Neural progenitor cell (in vitro differentiated cells): ENCODE results near the gene RBM47. TPM values are rescaled to one million over a fixed set of nuclear protein-coding genes. Genes with fewer than 3 reads are reported as not detected.

Experiments
- DNase-seq: peaks from one replicate; pipeline ENCODE4 v3.0.0-alpha.2; 2016; ENCODE audit warnings: low spot score
- H2AFZ ChIP-seq: fragments of 200-600 bp; sonication (generic); replicated peaks from 2 replicates; pipeline ENCODE4 v1.6.1; 2016; ENCODE audit warnings: antibody characterized with exemption
- H3F3A ChIP-seq: fragments of 200-600 bp; sonication (generic); 2 replicates; pipeline ENCODE4 v1.6.1; 2016; ENCODE audit warnings: antibody characterized with exemption, low read depth
- H3K27ac ChIP-seq: fragments of 200-600 bp; sonication (generic); 2 replicates; pipeline ENCODE4 v1.5.1; 2016; ENCODE audit warnings: mild to moderate bottlenecking
- H3K27me3 ChIP-seq: fragments of 200-600 bp; sonication (generic); 2 replicates; pipeline ENCODE4 v1.6.1; 2016; ENCODE audit warnings: mild to moderate bottlenecking, moderate library complexity
- H3K36me3 ChIP-seq: fragments of 200-600 bp; sonication (generic); 2 replicates; pipeline ENCODE4 v1.5.1; 2016
- H3K4me1 ChIP-seq: fragments of 200-600 bp; sonication (generic); 2 replicates; pipeline ENCODE4 v1.6.1; 2016; ENCODE audit warnings: mixed run types
- H3K4me2 ChIP-seq: fragments of 200-600 bp; sonication (generic); 2 replicates; pipeline ENCODE4 v1.6.1; 2016
- H3K4me3 ChIP-seq: fragments of 200-600 bp; sonication (generic); 2 replicates; pipeline ENCODE4 v1.5.1; 2016
- H3K79me2 ChIP-seq: fragments of 200-600 bp; sonication (generic); 2 replicates; pipeline ENCODE4 v1.6.1; 2016; ENCODE audit warnings: low read depth
- H3K9ac ChIP-seq: fragments of 200-600 bp; sonication (generic); 2 replicates; pipeline ENCODE4 v1.6.1; 2016
- H3K9me3 ChIP-seq: fragments of 200-600 bp; sonication (generic); 2 replicates; pipeline ENCODE4 v1.5.1; 2016; ENCODE audit warnings: low read depth
- H4K20me1 ChIP-seq: fragments of 200-600 bp; sonication (generic); 2 replicates; pipeline ENCODE4 v1.6.1; 2016; ENCODE audit warnings: low read depth
- H3K27ac Mint-ChIP-seq: 3 replicates; pipeline ENCODE4 v1.8.0; 2021; ENCODE audit warnings: mixed read lengths
- H3K27me3 Mint-ChIP-seq: 2 replicates; pipeline ENCODE4 v1.8.0; 2022; ENCODE audit warnings: low read depth, mild to moderate bottlenecking, inconsistent platforms, moderate library complexity, mixed read lengths; ENCODE audit not compliant: insufficient read depth
- H3K36me3 Mint-ChIP-seq: 3 replicates; pipeline ENCODE4 v1.8.0; 2021; ENCODE audit warnings: mixed read lengths
- H3K4me1 Mint-ChIP-seq: 3 replicates; pipeline ENCODE4 v1.8.0; 2021; ENCODE audit warnings: mixed read lengths
- H3K4me3 Mint-ChIP-seq: 3 replicates; pipeline ENCODE4 v1.8.0; 2021; ENCODE audit warnings: mild to moderate bottlenecking, moderate library complexity, mixed read lengths
- H3K9me3 Mint-ChIP-seq: 3 replicates; pipeline ENCODE4 v1.8.0; 2020; ENCODE audit warnings: mixed read lengths
- CTCF ChIP-seq: fragments of 200-600 bp; sonication (generic); IDR thresholded peaks from 2 replicates; pipeline ENCODE4 v1.5.1; 2017; ENCODE audit warnings: antibody characterized with exemption, mild to moderate bottlenecking
- EZH2 ChIP-seq: fragments of 200-600 bp; sonication (generic); IDR thresholded peaks from 2 replicates; pipeline ENCODE4 v1.6.1; 2017; ENCODE audit warnings: antibody characterized with exemption, mild to moderate bottlenecking, moderate library complexity
- EZH2phosphoT487 ChIP-seq: fragments of 200-600 bp; sonication (generic); IDR thresholded peaks from 2 replicates; pipeline ENCODE4 v1.6.1; 2017; ENCODE audit warnings: antibody characterized with exemption
- total RNA-seq: library from RNA; depleted of rRNA; stranded (reverse); fragments of >200 nt; gene quantifications from 2 replicates; pipeline ENCODE4 v1.2.3, GENCODE V29; 2015; ENCODE audit warnings: low replicate concordance

RBM47 gene
- total RNA-seq, 1 donor from 2014 or later = 2.9 TPM

GRCh38 chr4:40582413-40582812 lies 47.3 kb downstream of the RBM47 start:
- Histone ChIP-seq H3K9me3 (no peaks in the 10 kb centered on the region), H3K79me2 (no peaks in the 10 kb centered on the region), H3K4me2 (no peak overlapping the region), H3K4me1 (peaks cover 14% of the 10 kb centered on the region), H3K27me3 (no peaks in the 10 kb centered on the region), H4K20me1 (no peaks in the 10 kb centered on the region), H3F3A (peaks cover 8% of the 10 kb centered on the region), H3K36me3 (no peaks in the 10 kb centered on the region), H3K4me3 (no peak overlapping the region), H3K9ac (no peak overlapping the region), H2AFZ (no peak overlapping the region), H3K27ac (no peak overlapping the region)
- peaks cover 2% of the 10 kb centered on the region for H3K27me3 Mint-ChIP-seq
- H3K4me1 Mint-ChIP-seq = peaks cover 4% of the 10 kb centered on the region
- H3K4me3 Mint-ChIP-seq = peak overlapping the region; percentile 1
- H3K9me3 Mint-ChIP-seq = no peaks in the 10 kb centered on the region
- H3K27ac Mint-ChIP-seq = peak overlapping the region; percentile 4
- TF ChIP-seq CTCF = no peak
- DNase-seq = no peak
- no peaks in the 10 kb centered on the region for H3K36me3 Mint-ChIP-seq

GRCh38 chr4:40581254-40582140 lies 48.2 kb downstream of the RBM47 start:
- Mint-ChIP-seq H3K9me3 (no peaks in the 10 kb centered on the region), H3K4me3 (no peak overlapping the region), H3K36me3 (no peaks in the 10 kb centered on the region), H3K4me1 (peaks cover 13% of the 10 kb centered on the region), H3K27ac (no peak overlapping the region), H3K27me3 (peaks cover 2% of the 10 kb centered on the region)
- Histone ChIP-seq H4K20me1 (no peaks in the 10 kb centered on the region), H3F3A (peaks cover 15% of the 10 kb centered on the region), H3K36me3 (no peaks in the 10 kb centered on the region), H3K27me3 (no peaks in the 10 kb centered on the region), H3K4me2 (no peak overlapping the region), H3K4me1 (peaks cover 21% of the 10 kb centered on the region), H3K79me2 (no peaks in the 10 kb centered on the region), H3K4me3 (no peak overlapping the region), H3K27ac (no peak overlapping the region), H3K9me3 (no peaks in the 10 kb centered on the region), H2AFZ (no peak overlapping the region), H3K9ac (no peak overlapping the region)
- TF ChIP-seq EZH2phosphoT487 (no peak), CTCF (no peak), EZH2 (no peak)
- DNase-seq = no peak

GRCh38 chr4:40579983-40580382 lies 49.7 kb downstream of the RBM47 start:
- no peaks in the 10 kb centered on the region for H4K20me1 ChIP-seq
- peaks cover 15% of the 10 kb centered on the region for H3F3A ChIP-seq
- no peak for DNase-seq
- TF ChIP-seq EZH2phosphoT487 (no peak), CTCF (no peak)
- no peak overlapping the region for H3K27ac ChIP-seq
- Mint-ChIP-seq H3K27ac (no peak overlapping the region), H3K9me3 (no peaks in the 10 kb centered on the region), H3K4me3 (no peak overlapping the region), H3K4me1 (peaks cover 14% of the 10 kb centered on the region), H3K36me3 (no peaks in the 10 kb centered on the region), H3K27me3 (peaks cover 2% of the 10 kb centered on the region)
- peaks cover 17% of the 10 kb centered on the region for H3K4me1 ChIP-seq
- no peaks in the 10 kb centered on the region for H3K36me3 ChIP-seq
- H3K4me3 ChIP-seq = no peak overlapping the region
- H3K79me2 ChIP-seq = no peaks in the 10 kb centered on the region
- no peak overlapping the region for H3K4me2 ChIP-seq
- no peak overlapping the region for H2AFZ ChIP-seq
- H3K27me3 ChIP-seq = no peaks in the 10 kb centered on the region
- no peaks in the 10 kb centered on the region for H3K9me3 ChIP-seq
- no peak overlapping the region for H3K9ac ChIP-seq
